ENCODE data around the gene CPS1. TPM values are rescaled to one million over a fixed set of nuclear protein-coding genes. Genes with fewer than 3 reads are reported as not detected.

The CPS1 gene
- total RNA-seq, 1 donor from 2014 or later = 1.2 TPM

GRCh38 chr2:210673117-210673516, 116.7 kb downstream of the CPS1 start:
- Mint-ChIP-seq H3K9me3 (no peaks in the 10 kb centered on the region), H3K4me1 (ENCODE audit: low read depth) (no peaks in the 10 kb centered on the region), H3K27ac (no peak overlapping the region), H3K27me3 (ENCODE audit: low read depth) (no peaks in the 10 kb centered on the region), H3K36me3 (ENCODE audit: low read depth) (no peaks in the 10 kb centered on the region), H3K4me3 (ENCODE audit: low read depth) (no peak overlapping the region)
- DNase-seq (ENCODE audit: low spot score) = no peak
- intact Hi-C loops (cut with micrococcal nuclease) = no loop called here

DNA sequence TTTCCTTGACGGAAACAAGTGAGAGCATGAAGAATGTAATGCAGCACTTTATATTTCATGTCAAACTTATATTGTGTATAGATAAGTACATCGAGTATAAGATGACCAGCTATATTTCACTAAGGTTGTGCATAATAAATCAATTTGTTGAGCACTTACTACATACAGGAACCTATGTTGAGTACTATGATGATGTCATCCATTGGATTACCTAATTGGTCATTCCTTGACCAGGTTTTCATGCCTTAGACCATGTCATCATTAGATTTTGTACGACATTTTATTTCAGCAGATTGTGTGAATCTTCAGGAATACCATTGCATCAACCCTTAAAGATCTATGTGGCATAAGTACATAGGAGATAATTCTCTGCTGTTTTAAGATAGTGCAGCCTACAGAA, 119.7 kb downstream of the CPS1 start:
- H3K9me3 Mint-ChIP-seq = no peaks in the 10 kb centered on the region
- H3K4me1 Mint-ChIP-seq (ENCODE audit: low read depth) = no peaks in the 10 kb centered on the region
- DNase-seq (ENCODE audit: low spot score) = no peak
- H3K27ac Mint-ChIP-seq = no peak overlapping the region
- no peaks in the 10 kb centered on the region for H3K36me3 Mint-ChIP-seq (ENCODE audit: low read depth)
- no peak overlapping the region for H3K4me3 Mint-ChIP-seq (ENCODE audit: low read depth)
- no peaks in the 10 kb centered on the region for H3K27me3 Mint-ChIP-seq (ENCODE audit: low read depth)
- intact Hi-C loops (cut with micrococcal nuclease) = no loop called here

- intact Hi-C loops (cut with micrococcal nuclease) = no loop called here
- Mint-ChIP-seq H3K27me3 (ENCODE audit: low read depth) (no peaks in the 10 kb centered on the region), H3K4me1 (ENCODE audit: low read depth) (no peaks in the 10 kb centered on the region), H3K4me3 (ENCODE audit: low read depth) (no peak overlapping the region), H3K36me3 (ENCODE audit: low read depth) (no peaks in the 10 kb centered on the region), H3K9me3 (no peaks in the 10 kb centered on the region), H3K27ac (no peak overlapping the region)
- no peak for DNase-seq (ENCODE audit: low spot score)
Observed at GRCh38 chr2:210681491-210681890, 125.1 kb downstream of the CPS1 start.

GRCh38 chr2:210686401-210686800, 130.0 kb downstream of the CPS1 start:
- no peaks in the 10 kb centered on the region for H3K9me3 Mint-ChIP-seq

GRCh38 chr2:210687786-210688470, 131.5 kb downstream of the CPS1 start:
- intact Hi-C loops (cut with micrococcal nuclease) = no loop called here
- Mint-ChIP-seq H3K27ac (no peak overlapping the region), H3K4me1 (ENCODE audit: low read depth) (no peaks in the 10 kb centered on the region), H3K27me3 (ENCODE audit: low read depth) (no peaks in the 10 kb centered on the region), H3K9me3 (no peaks in the 10 kb centered on the region), H3K4me3 (ENCODE audit: low read depth) (no peak overlapping the region), H3K36me3 (ENCODE audit: low read depth) (no peaks in the 10 kb centered on the region)
- no peak for DNase-seq (ENCODE audit: low spot score)

More at GRCh38 chr2:210686401-210686800, 130.0 kb downstream of the CPS1 start:
- Mint-ChIP-seq H3K36me3 (ENCODE audit: low read depth) (no peaks in the 10 kb centered on the region), H3K27ac (no peak overlapping the region), H3K4me3 (ENCODE audit: low read depth) (no peak overlapping the region), H3K27me3 (ENCODE audit: low read depth) (no peaks in the 10 kb centered on the region), H3K4me1 (ENCODE audit: low read depth) (no peaks in the 10 kb centered on the region)
- intact Hi-C loops (cut with micrococcal nuclease) = no loop called here
- DNase-seq (ENCODE audit: low spot score) = no peak

DNA sequence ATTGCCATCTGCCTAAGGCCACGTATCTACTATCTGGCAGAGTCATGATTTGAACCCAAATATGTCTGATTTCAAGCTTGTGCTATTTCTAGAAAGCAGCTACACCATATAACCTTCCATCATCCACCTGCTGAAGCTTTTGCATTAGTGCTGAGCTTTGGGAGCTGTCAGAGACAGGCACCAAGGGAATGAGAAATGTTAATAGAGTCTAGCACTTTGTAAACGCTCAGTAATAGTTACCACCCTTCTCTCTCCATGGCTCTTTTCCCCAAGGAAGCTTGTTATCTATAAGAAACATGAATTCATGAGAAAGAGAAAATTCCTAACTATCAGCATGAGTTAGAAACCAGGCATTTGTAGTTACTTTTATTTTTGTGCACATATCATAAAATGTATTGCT, 151.5 kb downstream of the CPS1 start:
- no peak overlapping the region for H3K4me3 Mint-ChIP-seq (ENCODE audit: low read depth)
- intact Hi-C loops (cut with micrococcal nuclease) = no loop called here
- H3K36me3 Mint-ChIP-seq (ENCODE audit: low read depth) = no peaks in the 10 kb centered on the region
- H3K9me3 Mint-ChIP-seq = no peaks in the 10 kb centered on the region
- H3K27me3 Mint-ChIP-seq (ENCODE audit: low read depth) = no peaks in the 10 kb centered on the region
- no peak for DNase-seq (ENCODE audit: low spot score)
- H3K27ac Mint-ChIP-seq = no peak overlapping the region
- H3K4me1 Mint-ChIP-seq (ENCODE audit: low read depth) = no peaks in the 10 kb centered on the region

GRCh38 chr2:210713122-210713521, 156.7 kb downstream of the CPS1 start:
- H3K36me3 Mint-ChIP-seq (ENCODE audit: low read depth) = no peaks in the 10 kb centered on the region
- intact Hi-C loops (cut with micrococcal nuclease) = no loop called here
- no peak overlapping the region for H3K27ac Mint-ChIP-seq
- no peaks in the 10 kb centered on the region for H3K9me3 Mint-ChIP-seq
- no peaks in the 10 kb centered on the region for H3K4me1 Mint-ChIP-seq (ENCODE audit: low read depth)
- H3K27me3 Mint-ChIP-seq (ENCODE audit: low read depth) = no peaks in the 10 kb centered on the region
- no peak overlapping the region for H3K4me3 Mint-ChIP-seq (ENCODE audit: low read depth)
- no peak for DNase-seq (ENCODE audit: low spot score)

DNA sequence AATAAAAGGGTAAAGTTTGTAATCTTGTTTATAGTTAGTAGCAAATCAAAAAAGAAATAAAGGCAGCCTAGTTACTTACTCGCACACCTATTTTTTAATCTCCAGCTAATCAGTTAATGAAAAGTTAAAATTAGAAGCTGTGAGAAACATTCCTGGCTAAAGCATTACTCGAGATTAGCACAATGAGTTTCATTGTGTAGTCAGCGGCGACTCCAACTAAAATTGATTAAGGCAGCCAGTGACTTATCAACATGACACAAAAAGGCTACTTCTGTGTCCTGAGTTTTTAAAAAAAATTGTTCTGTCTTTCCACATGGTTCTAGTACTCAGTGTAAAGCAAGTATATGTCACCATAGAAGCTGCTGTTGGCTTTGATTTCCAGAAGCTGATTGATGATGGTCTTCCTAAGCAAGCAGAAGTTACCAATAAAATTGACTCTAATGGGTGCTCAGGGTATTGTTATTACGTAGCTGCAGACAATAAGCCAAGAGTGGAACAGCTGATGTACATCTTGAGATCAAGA, 159.2 kb downstream of the CPS1 start:
- Mint-ChIP-seq H3K36me3 (ENCODE audit: low read depth) (no peaks in the 10 kb centered on the region), H3K4me3 (ENCODE audit: low read depth) (no peak overlapping the region), H3K4me1 (ENCODE audit: low read depth) (no peaks in the 10 kb centered on the region), H3K27ac (no peak overlapping the region), H3K27me3 (ENCODE audit: low read depth) (no peaks in the 10 kb centered on the region), H3K9me3 (no peaks in the 10 kb centered on the region)
- intact Hi-C loops (cut with micrococcal nuclease) = no loop called here
- DNase-seq (ENCODE audit: low spot score) = no peak

DNA sequence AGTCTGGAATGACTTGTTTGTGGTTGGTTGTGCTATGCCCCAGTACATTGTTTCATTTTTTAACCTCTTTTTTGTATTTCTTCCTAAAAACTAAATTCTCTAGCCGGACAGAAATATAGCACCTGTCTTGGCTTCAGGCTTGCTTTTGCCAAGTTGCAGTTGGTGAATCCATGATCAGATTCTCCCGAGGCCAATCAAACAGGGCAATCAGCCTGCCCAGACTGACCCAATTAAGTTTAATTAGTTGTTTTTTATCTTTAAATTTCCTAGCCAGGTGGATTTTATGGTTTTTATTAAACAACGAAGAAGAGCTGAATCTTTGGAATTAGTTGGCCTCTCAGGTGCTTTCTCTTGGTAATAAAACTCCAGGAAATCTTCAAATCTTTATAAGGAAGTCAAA, 162.1 kb downstream of the CPS1 start:
- H3K36me3 Mint-ChIP-seq (ENCODE audit: low read depth) = no peaks in the 10 kb centered on the region
- no peak for DNase-seq (ENCODE audit: low spot score)
- no peaks in the 10 kb centered on the region for H3K9me3 Mint-ChIP-seq
- H3K4me1 Mint-ChIP-seq (ENCODE audit: low read depth) = no peaks in the 10 kb centered on the region
- H3K27ac Mint-ChIP-seq = no peak overlapping the region
- intact Hi-C loops (cut with micrococcal nuclease) = no loop called here
- no peaks in the 10 kb centered on the region for H3K27me3 Mint-ChIP-seq (ENCODE audit: low read depth)
- no peak overlapping the region for H3K4me3 Mint-ChIP-seq (ENCODE audit: low read depth)

DNA sequence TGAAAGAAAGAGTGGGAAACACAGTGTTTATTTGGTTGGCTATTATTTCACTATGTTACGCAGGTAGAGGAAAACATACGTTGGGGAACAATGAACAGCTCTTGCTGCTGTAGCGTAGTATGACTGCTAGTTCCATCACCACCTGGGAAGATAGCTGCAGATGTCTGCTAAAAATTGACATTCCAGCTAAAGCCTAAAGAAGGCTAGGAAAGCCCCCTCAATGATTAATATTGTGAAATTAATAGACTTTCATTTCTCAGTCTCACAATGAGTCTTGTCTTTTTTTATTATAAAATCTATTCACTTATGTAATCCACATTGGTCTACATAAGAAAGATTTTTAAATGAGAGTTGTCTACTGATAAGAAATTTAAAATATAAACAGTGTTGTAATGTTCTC, 165.7 kb downstream of the CPS1 start:
- intact Hi-C loops (cut with micrococcal nuclease) = no loop called here
- H3K27me3 Mint-ChIP-seq (ENCODE audit: low read depth) = no peaks in the 10 kb centered on the region
- H3K4me3 Mint-ChIP-seq (ENCODE audit: low read depth) = no peak overlapping the region
- no peak for DNase-seq (ENCODE audit: low spot score)
- no peaks in the 10 kb centered on the region for H3K4me1 Mint-ChIP-seq (ENCODE audit: low read depth)
- H3K27ac Mint-ChIP-seq = no peak overlapping the region
- no peaks in the 10 kb centered on the region for H3K9me3 Mint-ChIP-seq
- H3K36me3 Mint-ChIP-seq (ENCODE audit: low read depth) = no peaks in the 10 kb centered on the region

- H3K9me3 Mint-ChIP-seq = no peaks in the 10 kb centered on the region
- intact Hi-C loops (cut with micrococcal nuclease) = no loop called here
- H3K27me3 Mint-ChIP-seq (ENCODE audit: low read depth) = no peaks in the 10 kb centered on the region
- no peak overlapping the region for H3K4me3 Mint-ChIP-seq (ENCODE audit: low read depth)
- H3K36me3 Mint-ChIP-seq (ENCODE audit: low read depth) = no peaks in the 10 kb centered on the region
- H3K4me1 Mint-ChIP-seq (ENCODE audit: low read depth) = no peaks in the 10 kb centered on the region
- H3K27ac Mint-ChIP-seq = no peak overlapping the region
- DNase-seq (ENCODE audit: low spot score) = no peak
Observed at GRCh38 chr2:210727549-210727948, 171.2 kb downstream of the CPS1 start.
